NCI-H2029 (cell line): Measurements from ENCODE around the gene IL25.
"Not testable (repeated sequence)": the region's sequence is repeated elsewhere in the genome, so short reads cannot be mapped to it uniquely, and the experiment has no call there.

Experiments used
- DNase-seq: peaks from one replicate; lab custom pipeline; 2025; lab: John Stamatoyannopoulos, UW

IL25 gene

GRCh38 chr14:23372509-23372908 lies at the start of gene IL25:
TSS of gene IL25 (plus strand) at chr14:23372809.
- no peak for DNase-seq

GRCh38 chr14:23323838-23324454 lies 48.7 kb upstream of the IL25 start:
- DNase-seq, result no peak

DNA sequence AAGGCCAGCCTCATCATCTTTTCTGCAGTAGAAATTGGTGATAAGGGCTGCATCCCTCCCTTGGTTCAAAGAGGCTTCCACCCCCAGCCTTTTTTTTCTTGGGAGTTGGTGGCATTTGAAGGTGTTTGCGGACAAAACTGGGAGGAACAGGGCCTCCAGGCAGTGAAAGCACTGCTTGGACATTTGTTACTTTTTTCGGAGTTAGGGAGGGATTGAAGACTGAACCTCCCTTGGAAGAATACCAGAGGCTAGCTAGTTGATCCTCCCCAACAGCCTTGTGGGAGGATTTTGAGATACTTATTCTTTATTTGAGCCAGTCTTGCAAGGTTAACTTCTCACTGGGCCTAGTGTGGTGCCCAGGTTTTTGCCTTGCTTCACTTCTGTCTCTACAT lies 48.2 kb upstream of the IL25 start:
- no peak for DNase-seq

DNA sequence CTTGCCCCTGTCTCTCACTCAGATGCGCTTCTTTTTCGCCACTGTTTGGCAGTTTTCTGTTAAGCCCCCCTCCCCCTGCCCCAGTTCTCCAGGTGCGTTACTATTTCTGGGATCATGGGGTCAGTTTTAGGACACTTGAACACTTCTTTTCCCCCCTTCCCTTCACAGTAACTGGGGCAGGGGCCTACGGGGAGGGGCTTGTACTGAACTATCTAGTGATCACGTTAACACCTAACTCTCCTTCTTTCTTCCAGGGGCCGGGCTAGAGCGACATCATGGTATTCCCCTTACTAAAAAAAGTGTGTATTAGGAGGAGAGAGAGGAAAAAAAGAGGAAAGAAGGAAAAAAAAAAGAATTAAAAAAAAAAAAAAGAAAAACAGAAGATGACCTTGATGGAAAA lies 47.6 kb upstream of the IL25 start:
- DNase-seq, result no peak

DNA sequence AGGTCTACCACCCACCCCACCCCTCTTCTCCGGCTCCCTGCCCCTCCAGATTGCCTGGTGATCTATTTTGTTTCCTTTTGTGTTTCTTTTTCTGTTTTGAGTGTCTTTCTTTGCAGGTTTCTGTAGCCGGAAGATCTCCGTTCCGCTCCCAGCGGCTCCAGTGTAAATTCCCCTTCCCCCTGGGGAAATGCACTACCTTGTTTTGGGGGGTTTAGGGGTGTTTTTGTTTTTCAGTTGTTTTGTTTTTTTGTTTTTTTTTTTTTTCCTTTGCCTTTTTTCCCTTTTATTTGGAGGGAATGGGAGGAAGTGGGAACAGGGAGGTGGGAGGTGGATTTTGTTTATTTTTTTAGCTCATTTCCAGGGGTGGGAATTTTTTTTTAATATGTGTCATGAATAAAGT lies 46.9 kb upstream of the IL25 start:
- DNase-seq, result not testable (repeated sequence)

GRCh38 chr14:23326491-23327332 lies 45.9 kb upstream of the IL25 start:
- no peak for DNase-seq

DNA sequence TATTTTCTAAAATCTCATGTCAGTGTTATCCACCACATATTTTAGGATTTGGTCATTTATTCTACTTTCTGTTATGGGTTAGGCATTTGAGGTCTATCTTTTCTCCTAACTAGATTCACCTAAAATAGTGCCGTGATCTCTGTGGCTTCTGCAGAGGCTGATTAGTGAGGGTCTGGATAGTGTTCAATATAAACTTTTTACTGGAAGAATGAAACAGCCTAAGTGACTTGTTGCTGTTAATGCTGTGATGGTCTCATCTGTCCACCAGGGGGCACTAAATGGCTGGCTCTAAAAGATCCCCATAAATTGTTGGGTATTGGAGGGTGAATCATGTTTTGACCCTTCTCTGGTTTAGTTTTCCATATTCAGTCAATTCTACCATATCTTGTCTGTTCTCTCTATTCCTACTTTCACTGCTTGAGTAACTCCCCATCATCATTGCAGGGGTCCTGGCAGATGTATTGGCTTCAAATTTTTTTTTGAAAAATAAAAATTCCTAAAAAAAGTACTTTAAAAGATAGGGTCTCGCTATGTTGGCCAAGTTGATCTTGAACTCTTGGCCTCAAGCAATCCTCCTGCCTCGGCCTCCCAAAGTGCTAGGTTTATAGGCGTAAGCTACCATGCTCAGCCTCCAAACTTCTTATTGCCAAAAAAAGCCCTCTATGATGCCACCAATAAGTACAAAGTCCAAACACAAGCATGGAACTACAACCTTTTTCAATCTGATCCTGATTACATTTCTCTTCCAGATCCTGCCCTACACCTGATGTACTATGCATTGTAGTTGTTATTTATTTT lies 44.5 kb upstream of the IL25 start:
- peak; percentile 98 for DNase-seq

DNA sequence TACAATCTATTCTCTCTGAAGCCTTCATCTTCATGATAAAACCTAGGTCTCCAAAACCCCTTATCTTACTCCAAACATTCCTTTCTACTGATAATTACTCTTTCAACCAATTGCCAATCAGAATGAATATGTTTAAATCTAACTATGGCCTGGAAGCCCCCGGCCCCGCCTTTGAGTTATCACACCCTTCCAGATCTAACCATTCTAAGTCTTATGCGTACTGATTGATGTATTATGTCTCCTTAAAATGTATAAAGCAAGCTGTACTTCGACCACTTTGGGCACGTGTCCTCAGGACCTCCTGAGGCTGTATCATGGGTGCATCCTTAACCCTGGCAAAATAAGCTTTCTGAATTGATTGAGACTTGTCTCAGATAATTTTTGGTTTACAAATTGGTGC lies 37.0 kb upstream of the IL25 start:
- DNase-seq, result no peak

DNA sequence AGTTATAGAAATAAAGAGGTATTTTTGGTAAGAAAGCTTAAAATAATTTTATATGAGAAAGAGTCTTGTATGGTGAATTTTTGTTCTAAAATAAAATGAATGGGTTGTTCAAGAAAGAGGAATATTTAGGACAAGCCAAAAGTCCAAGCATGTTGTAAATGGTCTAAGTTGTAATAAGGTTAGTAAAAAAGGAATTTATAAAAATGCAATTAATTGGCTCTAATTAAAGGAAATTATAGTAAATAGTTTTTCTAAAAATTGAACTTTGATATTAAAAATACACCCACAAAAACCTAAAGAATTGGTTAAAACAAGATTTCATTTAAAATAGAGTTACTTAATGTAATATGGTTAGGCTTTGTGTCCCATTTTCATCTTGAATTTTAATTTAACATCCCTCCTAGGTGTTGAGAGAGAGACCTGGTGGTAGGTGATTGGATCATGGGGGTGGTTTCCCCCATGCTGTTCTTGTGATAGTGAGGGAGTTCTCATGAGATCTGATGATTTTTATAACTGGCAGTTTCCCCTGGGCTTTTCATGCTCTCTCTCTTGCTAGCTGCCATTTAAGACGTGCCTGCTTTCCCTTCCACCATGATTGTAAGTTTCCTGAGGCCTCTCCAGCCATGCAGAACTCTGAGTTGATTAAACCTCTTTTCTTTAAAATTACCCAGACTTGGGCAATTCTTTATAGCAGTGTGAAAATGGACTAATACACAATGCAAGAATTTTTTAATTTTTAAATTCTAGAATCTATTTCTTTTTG lies 32.9 kb upstream of the IL25 start:
- DNase-seq, result no peak

GRCh38 chr14:23344481-23344880 lies 28.1 kb upstream of the IL25 start:
- no peak for DNase-seq

- no peak for DNase-seq
These were observed 26.5 kb upstream of the IL25 start for GRCh38 chr14:23345987-23346692.

GRCh38 chr14:23346693-23347405 lies 25.8 kb upstream of the IL25 start:
- no peak for DNase-seq

- no peak for DNase-seq
These were observed 25.0 kb upstream of the IL25 start for GRCh38 chr14:23347406-23348296.

DNA sequence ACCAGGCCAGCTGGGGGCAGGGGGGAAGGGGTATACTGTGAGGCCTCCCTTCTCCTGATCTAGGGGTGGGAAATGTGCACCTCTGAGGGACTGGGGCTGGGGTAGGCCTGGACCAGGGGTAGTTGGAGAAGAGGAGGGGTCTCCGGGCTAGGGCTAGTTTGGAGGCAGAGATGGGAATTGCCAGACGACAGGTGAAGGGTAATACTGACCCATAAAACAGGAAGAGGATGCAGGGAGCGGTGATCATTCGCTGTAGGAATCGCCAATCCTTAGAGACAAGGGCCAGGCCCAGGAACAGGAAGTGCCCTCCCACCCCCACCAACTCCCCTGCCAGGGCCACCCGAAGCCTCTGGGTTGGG lies 24.3 kb upstream of the IL25 start:
- no peak for DNase-seq

- no peak for DNase-seq
These were observed 23.3 kb upstream of the IL25 start for GRCh38 chr14:23349156-23349845.

- no peak for DNase-seq
These were observed 20.7 kb upstream of the IL25 start for GRCh38 chr14:23351681-23352505.

- DNase-seq, result peak; percentile 88
These were observed 19.8 kb upstream of the IL25 start, which contains the start of gene SLC22A17 for GRCh38 chr14:23352506-23353432. TSS of gene SLC22A17 (minus strand) at chr14:23352887.
